Activated CD4-positive, alpha-beta T cell treated with anti-CD3 and anti-CD28 coated beads, Interleukin-2, Interleukin-4, amounts not matched to agents 100 ng/mL and 50 ng/mL, durations not matched to agents 16 hours and 8 hours (primary cell): ENCODE data around the gene PKN3.
"Not testable (repeated sequence)": the region's sequence is repeated elsewhere in the genome, so short reads cannot be mapped to it uniquely, and the experiment has no call there.

ENCODE experiments used
- DNase-seq: peaks from one replicate; pipeline ENCODE4 v3.0.0-alpha.2; 2020; ENCODE audit warnings: low spot score

Gene PKN3

DNA sequence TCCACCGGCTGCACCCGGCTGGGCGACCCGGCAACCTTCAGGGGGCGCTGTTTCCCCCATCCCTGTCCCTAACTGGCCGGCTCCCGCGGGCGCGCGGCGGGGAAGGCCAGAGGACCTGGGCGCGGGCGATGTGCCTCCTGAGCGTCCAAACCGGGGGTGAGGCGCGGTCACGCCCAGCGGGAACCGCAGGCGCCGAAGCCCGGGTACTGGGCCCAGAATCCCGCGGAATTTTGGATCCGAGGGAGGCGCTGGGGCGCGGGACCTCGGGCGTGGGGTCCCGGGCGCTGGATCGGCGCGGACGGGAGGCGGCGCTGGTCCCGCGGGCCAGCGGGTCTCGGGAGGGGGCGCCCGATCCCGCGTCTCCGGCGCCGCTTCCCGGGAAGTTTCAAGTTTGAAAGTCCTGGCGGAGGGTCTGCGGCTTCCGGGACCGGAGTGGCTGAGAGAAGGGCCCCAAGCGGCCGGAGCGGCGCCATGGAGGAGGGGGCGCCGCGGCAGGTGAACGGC is at the start of gene PKN3:
TSS of gene PKN3 (plus strand) at position 59 of the 504 bp plus-strand sequence. CDS start at position 472, 413 bp downstream.
- peak; percentile 88 for DNase-seq

- no peak for DNase-seq
These were observed 48.4 kb upstream of the PKN3 start for GRCh38 chr9:128653908-128654307.

DNA sequence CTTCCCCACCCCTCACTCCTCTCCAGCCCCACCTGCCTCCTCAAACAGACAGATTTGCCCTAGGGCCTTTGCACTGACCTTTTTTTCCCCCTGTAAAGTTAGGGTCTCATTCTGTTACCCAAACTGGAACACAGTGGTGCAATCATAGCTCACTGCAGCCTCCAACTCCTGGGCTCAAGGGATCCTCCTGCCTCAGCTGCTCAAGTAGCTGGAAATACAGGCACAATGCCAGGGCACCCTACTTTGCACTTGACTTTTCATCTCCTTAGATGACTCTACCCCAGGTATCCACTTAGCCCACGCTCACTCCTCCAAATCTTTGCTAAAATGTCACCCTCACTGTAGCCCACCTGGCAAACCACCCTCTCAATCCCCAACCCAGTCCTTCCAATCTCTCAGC is 47.8 kb upstream of the PKN3 start:
- DNase-seq, result no peak

- DNase-seq, result peak; percentile 96
These were observed 45.6 kb upstream of the PKN3 start, which contains the start of gene DYNC2I2 for GRCh38 chr9:128656416-128657343. TSS of gene DYNC2I2 (minus strand) at chr9:128656847. CDS start at chr9:128656726, 121 bp downstream.

DNA sequence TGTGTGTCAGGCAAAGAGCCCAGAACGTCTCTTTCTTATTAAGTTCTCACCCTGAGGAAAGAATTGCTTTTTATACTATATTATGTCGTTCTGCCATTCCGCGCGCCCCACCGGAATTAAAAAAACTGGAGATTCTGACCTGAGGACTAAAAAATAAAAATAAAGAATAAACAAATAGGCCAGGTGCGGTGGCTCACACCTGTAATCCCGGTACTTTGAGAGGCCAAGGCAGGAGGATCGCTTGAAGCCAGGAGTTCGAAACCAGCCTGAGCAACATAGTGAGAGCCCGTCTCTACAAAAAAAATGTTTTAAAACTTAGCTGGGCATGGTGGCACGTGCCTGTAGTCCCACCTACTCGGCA is 45.0 kb upstream of the PKN3 start:
- DNase-seq, result no peak

DNA sequence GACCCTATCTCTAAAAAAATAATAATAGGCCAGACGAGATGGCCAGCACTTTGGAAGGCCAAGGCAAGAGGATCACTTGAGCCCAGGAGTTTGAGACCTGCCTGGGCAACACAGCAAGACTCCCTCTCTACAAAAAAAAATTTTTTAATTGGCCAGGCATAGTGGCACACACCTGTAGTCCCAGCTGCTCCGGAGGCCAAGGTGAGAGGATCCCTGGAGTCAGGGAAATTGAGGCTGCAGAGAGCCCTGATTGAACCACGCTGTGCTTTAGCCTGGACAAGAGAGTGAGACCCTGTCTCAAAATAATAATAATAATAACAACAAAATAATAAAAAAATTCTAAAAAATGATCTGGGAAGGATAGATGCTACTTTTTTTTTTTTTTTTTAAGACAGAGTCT is 44.5 kb upstream of the PKN3 start:
- DNase-seq, result no peak

GRCh38 chr9:128666481-128666941 is 35.8 kb upstream of the PKN3 start:
- not testable (repeated sequence) for DNase-seq

- no peak for DNase-seq
These were observed 32.5 kb upstream of the PKN3 start for GRCh38 chr9:128669786-128670185.

DNA sequence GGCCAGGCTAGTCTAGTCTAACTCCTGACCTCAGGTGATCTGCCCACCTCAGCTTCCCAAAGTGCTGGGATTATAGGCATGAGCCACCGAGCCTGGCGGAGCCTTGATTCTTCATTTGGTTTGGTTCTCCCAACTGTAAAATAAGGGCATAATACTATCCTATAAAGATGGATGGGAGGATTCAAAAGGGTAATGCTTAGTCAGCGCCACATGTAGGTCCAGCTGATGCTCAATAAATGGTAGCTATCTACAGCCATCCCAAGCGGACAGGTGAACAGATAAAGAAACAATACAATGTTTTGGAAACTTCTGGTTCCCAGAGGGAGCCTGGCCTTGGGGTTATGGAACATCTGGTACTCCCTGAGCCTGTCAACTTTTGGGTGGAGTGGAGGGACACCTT is 26.9 kb upstream of the PKN3 start:
- no peak for DNase-seq

GRCh38 chr9:128677794-128678193 is 24.5 kb upstream of the PKN3 start:
- no peak for DNase-seq

- DNase-seq, result peak; percentile 49
These were observed 18.8 kb upstream of the PKN3 start for GRCh38 chr9:128683340-128684064.

- DNase-seq, result no peak
These were observed 18.3 kb upstream of the PKN3 start for GRCh38 chr9:128684065-128684324.

DNA sequence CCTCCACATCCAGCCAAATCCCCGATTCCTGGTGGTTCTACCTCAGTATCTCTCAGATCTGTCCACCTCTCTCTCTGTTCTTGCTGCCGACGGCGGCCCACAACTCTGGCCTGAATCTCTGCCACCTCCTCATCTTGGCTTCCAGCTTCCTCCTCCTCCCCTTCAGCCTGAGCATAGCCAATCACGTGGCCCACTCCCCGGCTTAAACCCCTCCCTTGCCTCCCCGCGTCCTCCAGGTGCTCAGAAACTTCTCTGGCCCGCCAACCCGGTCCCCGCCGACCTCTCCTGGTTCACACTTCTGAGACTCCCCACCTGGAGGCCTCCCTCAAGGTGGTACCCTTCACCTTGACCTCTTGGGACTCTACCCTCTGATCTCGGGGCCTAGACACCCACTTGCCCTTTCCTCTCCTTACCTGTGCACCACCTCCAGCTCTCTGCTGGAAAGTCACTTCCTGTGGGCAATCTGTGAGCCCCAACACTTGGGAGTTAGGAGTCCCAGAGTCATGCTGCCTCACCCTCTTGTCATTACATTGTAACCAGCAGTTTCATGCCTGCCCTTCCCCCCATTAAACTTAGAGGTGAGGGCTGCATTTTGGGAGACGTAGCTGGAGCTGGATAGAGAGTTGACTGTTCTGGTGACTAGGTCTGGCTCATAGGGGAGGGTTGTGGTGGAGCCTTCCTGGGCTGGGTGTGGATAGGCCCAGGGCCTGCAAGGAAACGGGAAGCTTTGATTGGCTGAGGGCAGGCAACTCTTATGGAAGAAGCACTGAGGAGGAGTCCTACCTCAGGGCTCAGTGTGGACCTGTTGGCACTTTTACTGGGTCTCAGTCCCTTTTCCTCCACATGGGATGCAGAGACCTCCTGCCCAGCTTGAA is 17.7 kb upstream of the PKN3 start:
- DNase-seq, result peak; percentile 89

DNA sequence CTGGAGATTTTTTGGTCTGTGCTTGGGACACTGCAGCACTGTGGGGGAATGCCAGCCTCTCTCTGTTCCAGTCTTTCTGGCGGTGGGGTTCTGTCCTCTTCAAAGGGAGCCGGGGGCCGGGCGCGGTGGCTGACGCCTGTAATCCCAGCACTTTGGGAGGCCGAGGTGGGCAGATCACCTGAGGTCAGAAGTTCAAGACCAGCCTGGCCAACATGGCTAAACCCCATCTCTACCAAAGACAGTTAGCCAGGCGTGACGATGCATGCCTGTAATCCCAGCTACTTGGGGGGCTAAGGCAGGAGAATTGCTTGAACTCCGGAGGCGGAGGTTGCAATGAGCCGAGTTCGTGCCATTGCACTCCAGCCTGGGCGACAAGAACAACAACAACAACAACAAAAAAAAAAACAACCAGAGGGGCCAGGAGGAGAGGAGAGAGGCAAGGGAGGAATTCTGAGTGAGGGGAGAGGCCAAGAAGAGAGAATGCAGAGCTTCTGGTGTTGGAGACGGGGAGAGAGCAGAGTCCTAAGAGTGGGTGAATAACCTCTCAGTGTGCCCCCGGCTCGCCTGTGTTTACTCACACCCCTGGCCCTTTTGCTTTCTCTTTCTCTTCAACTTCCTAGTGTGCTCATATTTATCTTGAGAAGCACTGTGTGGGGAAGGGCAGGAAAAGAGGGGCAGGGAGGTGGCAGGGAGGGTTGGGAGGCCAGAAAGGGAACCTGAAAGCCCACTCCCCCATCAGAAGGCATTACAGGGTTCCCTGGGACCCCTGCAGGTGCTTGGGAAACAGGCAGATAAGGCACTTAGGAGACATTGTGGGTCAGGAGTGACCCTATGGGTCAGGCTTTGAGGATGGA is 16.4 kb upstream of the PKN3 start:
- peak; percentile 54 for DNase-seq

- no peak for DNase-seq
These were observed 14.8 kb upstream of the PKN3 start for GRCh38 chr9:128687453-128687852.

DNA sequence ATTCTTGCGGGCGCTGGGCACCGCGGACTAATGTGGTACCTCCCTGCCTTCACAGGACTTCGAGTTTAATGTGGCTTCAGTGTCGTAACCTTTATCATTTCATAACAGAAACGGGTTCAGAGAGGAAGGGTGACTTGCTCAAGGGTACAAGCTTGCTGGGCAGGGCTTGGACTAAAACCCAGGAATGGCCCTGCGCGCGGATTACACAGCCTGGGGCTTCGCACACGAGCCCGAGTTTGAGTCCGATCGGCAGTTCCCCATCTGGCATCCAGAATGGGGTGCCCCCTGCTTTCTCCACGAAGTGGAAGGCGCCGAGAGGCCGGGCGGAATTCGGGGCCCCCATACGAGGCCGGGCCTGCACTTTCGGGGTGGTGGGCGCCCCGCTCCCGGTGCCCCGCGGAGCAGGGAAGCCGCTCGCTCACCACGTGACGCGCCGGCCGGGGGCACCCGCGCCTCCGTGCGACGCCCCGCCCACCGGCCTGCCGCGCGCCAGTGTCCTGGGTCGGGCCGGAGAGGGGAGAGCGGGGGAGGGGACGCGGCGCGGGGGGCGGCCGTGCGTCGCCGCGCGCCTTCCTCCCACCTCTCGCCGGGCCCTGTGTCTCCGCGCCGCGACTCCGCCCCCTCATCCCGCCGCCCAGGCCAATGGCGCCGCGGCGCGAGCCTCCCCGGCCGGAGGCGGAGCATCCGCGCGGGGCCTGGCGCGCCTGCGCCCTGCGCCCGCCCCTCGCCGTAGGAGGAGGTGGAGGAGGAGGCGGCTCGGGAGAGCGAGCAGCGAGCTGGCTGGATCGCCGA is 13.6 kb upstream of the PKN3 start, which contains the start of gene SET:
TSS of gene SET (plus strand) at position 722 of the 792 bp plus-strand sequence. CDS start 361 bp downstream, outside the sequence.
- peak; percentile 95 for DNase-seq

DNA sequence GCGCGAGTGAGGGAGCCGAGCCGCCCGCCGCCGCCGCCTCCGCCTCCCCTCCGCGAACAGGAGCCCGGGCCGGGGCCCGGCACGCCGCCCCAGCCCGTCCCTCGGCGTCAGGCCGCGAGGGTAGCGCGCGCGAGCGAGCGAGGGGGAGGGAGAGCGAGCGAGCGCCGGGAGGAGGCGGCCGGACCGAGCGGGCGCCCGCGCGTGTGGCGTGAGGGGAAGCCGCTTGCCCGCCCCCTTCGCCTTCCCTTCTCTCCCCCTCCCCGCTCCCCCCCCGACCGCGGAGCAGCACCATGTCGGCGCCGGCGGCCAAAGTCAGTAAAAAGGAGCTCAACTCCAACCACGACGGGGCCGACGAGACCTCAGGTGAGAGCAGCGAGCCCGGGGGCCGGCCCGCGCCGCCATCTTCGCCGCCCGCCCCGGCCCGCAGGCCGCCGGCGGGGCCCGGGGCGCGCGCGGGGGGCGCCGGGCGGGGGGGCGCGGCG is 13.0 kb upstream of the PKN3 start:
- DNase-seq, result no peak

DNA sequence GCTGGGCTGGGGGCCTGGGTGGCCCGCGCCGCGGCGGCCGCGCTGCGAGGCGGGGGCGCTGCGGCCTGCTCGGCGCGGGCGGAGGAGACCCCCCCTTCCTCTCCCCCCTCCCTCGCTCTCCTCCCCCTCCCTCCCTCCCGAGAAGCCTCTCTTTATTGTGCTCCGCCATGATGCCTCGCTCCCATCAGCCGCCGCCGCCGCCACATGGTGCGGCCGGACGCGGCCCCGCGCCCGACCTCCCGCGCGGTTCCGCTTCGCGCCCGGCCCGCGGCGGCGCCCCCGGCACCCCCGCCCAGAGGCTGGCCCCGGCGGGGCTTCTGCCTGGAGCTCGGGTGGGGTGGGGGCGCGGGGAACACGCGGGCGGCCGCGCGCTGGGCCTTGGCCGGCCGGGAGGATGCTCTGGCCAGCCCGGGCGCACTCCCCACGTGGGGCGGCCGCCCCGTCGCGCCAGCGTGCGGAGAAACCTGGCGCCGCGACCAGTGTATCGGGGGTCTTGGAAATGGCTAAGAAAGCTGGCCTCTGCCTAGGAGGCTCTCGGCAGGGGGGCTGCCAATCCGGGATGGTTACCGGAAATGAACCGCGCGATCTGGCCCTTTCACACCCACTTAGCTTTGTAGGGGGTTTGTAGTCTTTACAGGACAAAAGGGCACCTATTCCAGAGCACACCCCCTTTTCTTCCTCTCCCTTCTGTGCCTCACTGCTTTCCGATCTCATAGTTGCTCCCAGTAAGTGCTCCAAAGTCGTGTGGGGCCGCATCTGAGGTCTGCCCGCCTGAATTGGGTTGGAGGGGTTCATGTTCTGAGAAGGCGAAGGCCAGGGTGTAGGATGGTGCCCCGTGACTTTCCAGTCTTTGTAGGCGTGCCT is 12.3 kb upstream of the PKN3 start:
- peak; percentile 43 for DNase-seq

DNA sequence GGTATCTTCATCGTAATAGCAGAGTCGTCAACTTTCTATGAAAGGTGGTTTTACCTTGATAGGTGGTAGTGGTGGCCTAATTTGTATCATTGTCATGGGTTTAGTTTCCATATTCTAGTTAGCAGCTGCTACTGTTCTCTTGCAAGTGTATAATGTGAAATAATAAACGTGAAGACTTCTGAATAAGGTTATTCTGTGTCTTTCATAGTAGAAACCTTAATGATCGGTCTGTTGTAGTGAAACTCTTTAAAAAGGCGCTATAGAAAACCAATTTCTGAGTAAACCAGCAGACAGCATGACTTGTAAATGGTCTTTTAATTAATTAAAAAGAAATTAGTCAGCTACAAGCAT is 11.6 kb upstream of the PKN3 start:
- no peak for DNase-seq
